Astrocyte (in vitro differentiated cells and primary cell): ENCODE data around the gene ARHGAP44. TPM values are rescaled to one million over a fixed set of nuclear protein-coding genes. Genes with fewer than 3 reads are reported as not detected.

ENCODE experiments used
- DNase-seq: peaks from one replicate; pipeline ENCODE4 v3.0.0-alpha.2; 2010; ENCODE audit warnings: low read depth
- FAIRE-seq: peaks from 2 replicates; lab custom pipeline; 2011; peaks lifted over from hg19 to GRCh38; lab: Jason Lieb, UNC
- H2AFZ ChIP-seq: 2 replicates; pipeline ENCODE4 v1.6.0; 2012; ENCODE audit warnings: low read depth, low read length, inconsistent platforms
- H3K27ac ChIP-seq: 2 replicates; pipeline ENCODE4 v1.5.1; 2011; ENCODE audit warnings: low read depth, low read length, inconsistent platforms
- H3K27me3 ChIP-seq: 2 replicates; pipeline ENCODE4 v1.6.0; 2011; ENCODE audit warnings: low read length, inconsistent platforms; ENCODE audit not compliant: insufficient read depth
- H3K36me3 ChIP-seq: 2 replicates; pipeline ENCODE4 v1.5.1; 2011; ENCODE audit warnings: low read length, inconsistent platforms; ENCODE audit not compliant: insufficient read depth
- H3K4me1 ChIP-seq: 2 replicates; pipeline ENCODE4 v1.5.1; 2011; ENCODE audit warnings: low read length, inconsistent platforms; ENCODE audit not compliant: insufficient read depth
- H3K4me2 ChIP-seq: 2 replicates; pipeline ENCODE4 v1.6.0; 2012; ENCODE audit warnings: low read length, inconsistent platforms
- H3K4me3 ChIP-seq: 2 replicates; pipeline ENCODE4 v1.5.1; 2011; ENCODE audit warnings: low read depth, mild to moderate bottlenecking, low read length, inconsistent platforms; ENCODE audit not compliant: insufficient read depth
- H3K79me2 ChIP-seq: 2 replicates; pipeline ENCODE4 v1.6.0; 2012; ENCODE audit warnings: mild to moderate bottlenecking, low read length, inconsistent platforms; ENCODE audit not compliant: insufficient read depth
- H3K9ac ChIP-seq: 2 replicates; pipeline ENCODE4 v1.6.0; 2012; ENCODE audit warnings: mild to moderate bottlenecking, low read length, inconsistent platforms
- H3K9me3 ChIP-seq: 2 replicates; pipeline ENCODE4 v1.5.1; 2012; ENCODE audit warnings: low read depth, mild to moderate bottlenecking, low read length, inconsistent platforms; ENCODE audit not compliant: insufficient read depth
- H4K20me1 ChIP-seq: 2 replicates; pipeline ENCODE4 v1.6.0; 2012; ENCODE audit warnings: low read length, inconsistent platforms; ENCODE audit not compliant: insufficient read depth
- H3K27ac Mint-ChIP-seq: one replicate; pipeline ENCODE4 v1.8.0; 2021; ENCODE audit warnings: mild to moderate bottlenecking, mixed read lengths; ENCODE audit not compliant: unreplicated experiment
- H3K27me3 Mint-ChIP-seq: one replicate; pipeline ENCODE4 v1.8.0; 2021; ENCODE audit warnings: low read depth, mixed read lengths; ENCODE audit not compliant: unreplicated experiment
- H3K36me3 Mint-ChIP-seq: one replicate; pipeline ENCODE4 v1.8.0; 2021; ENCODE audit warnings: low read depth, mixed read lengths; ENCODE audit not compliant: unreplicated experiment
- H3K4me1 Mint-ChIP-seq: one replicate; pipeline ENCODE4 v1.8.0; 2021; ENCODE audit warnings: low read depth, mixed read lengths; ENCODE audit not compliant: unreplicated experiment
- H3K4me3 Mint-ChIP-seq: one replicate; pipeline ENCODE4 v1.8.0; 2021; ENCODE audit warnings: mild to moderate bottlenecking, moderate library complexity, mixed read lengths; ENCODE audit not compliant: unreplicated experiment
- H3K9me3 Mint-ChIP-seq: one replicate; pipeline ENCODE4 v1.8.0; 2021; ENCODE audit warnings: mild to moderate bottlenecking, mixed read lengths; ENCODE audit not compliant: unreplicated experiment
- EZH2 ChIP-seq: IDR thresholded peaks from 2 replicates; pipeline ENCODE4 v1.6.1; 2012; ENCODE audit warnings: mild to moderate bottlenecking, low read length, inconsistent platforms; ENCODE audit not compliant: insufficient read depth
- total RNA-seq: library from RNA; stranded (reverse); gene quantifications from 2 replicates; pipeline ENCODE4 v1.2.1, GENCODE V29; 2021
- TF ChIP-seq, protein P1 (sequence below): IDR thresholded peaks from 2 replicates; pipeline ENCODE4 v1.5.1; 2011; ENCODE audit warnings: low read depth, mild to moderate bottlenecking, inconsistent platforms, low read length, moderate library complexity; ENCODE audit not compliant: insufficient read depth

Gene ARHGAP44
- total RNA-seq, 1 donor from 2014 or later: 3.0 TPM

DNA sequence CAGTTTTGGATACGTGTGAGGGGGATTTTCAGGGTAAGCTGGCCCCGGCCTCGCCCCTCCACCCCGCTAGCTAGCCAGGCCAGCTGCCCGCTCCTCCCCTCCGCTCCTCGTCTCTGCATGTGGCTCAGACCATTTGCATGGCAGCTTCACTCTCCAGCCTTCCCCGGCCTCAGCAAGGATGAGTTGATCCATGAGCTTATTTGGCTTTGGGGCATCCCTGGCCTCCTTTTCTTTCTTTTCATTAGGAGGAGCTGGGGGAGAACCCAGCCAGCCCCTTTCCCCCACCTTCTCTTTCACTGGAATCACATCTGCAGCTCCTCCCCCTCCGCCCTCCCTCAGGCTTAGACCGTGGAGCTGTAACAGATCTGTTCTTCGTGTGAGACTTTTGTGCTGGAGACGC, 197.8 kb downstream of the ARHGAP44 start:
- no peaks in the 10 kb centered on the region for H3K9me3 ChIP-seq
- H3K36me3 ChIP-seq: no peaks in the 10 kb centered on the region
- no peaks in the 10 kb centered on the region for H3K27me3 ChIP-seq
- Mint-ChIP-seq H3K4me1 (peaks cover 2% of the 10 kb centered on the region), H3K4me3 (no peak overlapping the region), H3K36me3 (no peaks in the 10 kb centered on the region), H3K9me3 (no peaks in the 10 kb centered on the region), H3K27me3 (no peaks in the 10 kb centered on the region), H3K27ac (no peak overlapping the region)
- H3K79me2 ChIP-seq: no peaks in the 10 kb centered on the region
- TF ChIP-seq, protein P1, sequence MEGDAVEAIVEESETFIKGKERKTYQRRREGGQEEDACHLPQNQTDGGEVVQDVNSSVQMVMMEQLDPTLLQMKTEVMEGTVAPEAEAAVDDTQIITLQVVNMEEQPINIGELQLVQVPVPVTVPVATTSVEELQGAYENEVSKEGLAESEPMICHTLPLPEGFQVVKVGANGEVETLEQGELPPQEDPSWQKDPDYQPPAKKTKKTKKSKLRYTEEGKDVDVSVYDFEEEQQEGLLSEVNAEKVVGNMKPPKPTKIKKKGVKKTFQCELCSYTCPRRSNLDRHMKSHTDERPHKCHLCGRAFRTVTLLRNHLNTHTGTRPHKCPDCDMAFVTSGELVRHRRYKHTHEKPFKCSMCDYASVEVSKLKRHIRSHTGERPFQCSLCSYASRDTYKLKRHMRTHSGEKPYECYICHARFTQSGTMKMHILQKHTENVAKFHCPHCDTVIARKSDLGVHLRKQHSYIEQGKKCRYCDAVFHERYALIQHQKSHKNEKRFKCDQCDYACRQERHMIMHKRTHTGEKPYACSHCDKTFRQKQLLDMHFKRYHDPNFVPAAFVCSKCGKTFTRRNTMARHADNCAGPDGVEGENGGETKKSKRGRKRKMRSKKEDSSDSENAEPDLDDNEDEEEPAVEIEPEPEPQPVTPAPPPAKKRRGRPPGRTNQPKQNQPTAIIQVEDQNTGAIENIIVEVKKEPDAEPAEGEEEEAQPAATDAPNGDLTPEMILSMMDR: no peak
- TF ChIP-seq EZH2: no peak
- FAIRE-seq: no peak
- DNase-seq: no peak
- H3K4me2 ChIP-seq: peak overlapping the region; percentile 39
- no peak overlapping the region for H3K9ac ChIP-seq
- H3K4me3 ChIP-seq: no peak overlapping the region
- no peak overlapping the region for H3K27ac ChIP-seq
- no peak overlapping the region for H2AFZ ChIP-seq
- peaks cover 17% of the 10 kb centered on the region for H3K4me1 ChIP-seq
- H4K20me1 ChIP-seq: peaks cover 8% of the 10 kb centered on the region

DNA sequence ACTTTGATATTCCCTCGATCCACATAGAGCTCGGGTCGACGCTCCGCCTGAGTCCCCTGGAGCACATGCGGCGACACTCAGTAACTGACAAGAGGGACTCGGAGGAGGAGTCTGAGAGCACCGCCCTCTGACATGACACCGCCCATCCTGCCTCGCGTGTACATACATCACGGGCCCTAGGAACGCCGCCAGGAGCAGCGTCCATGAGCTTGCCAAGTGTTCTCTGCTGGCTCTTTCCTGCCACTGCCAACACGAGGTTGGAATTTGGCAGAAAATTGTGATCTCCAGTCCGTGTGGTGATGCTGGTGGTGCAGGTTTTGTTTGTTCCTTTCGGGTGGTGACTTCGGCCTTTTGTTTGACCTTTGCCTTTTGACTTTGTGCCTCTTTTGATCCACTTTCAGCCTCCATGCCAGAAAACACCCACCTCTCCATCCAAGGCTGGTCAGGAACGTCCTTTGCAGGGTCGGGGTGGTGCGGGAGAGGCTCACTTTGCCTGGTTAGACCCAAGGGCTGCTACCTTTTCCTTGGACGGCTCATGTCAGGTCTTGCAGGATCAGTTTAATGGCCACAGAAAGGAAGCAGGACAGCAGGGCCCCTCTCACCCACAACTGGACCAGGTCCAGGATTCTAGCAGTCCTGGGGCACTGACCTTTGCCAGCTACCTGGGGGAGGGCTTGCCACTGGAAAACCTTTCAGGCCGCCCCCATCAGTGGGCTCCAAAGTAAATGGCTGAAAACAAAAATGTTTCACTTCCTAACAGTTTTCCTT, 200.9 kb downstream of the ARHGAP44 start:
- H3K4me3 Mint-ChIP-seq: no peak overlapping the region
- FAIRE-seq (no peak), DNase-seq (no peak)
- no peak for TF ChIP-seq EZH2
- TF ChIP-seq, protein P1: no peak
- H3K79me2 ChIP-seq: no peaks in the 10 kb centered on the region
- no peak overlapping the region for H2AFZ ChIP-seq
- peaks cover 8% of the 10 kb centered on the region for H4K20me1 ChIP-seq
- H3K27ac ChIP-seq: no peak overlapping the region
- peaks cover 19% of the 10 kb centered on the region for H3K36me3 ChIP-seq
- no peak overlapping the region for H3K9ac ChIP-seq
- no peaks in the 10 kb centered on the region for H3K4me1 Mint-ChIP-seq
- no peak overlapping the region for H3K27ac Mint-ChIP-seq
- H3K4me2 ChIP-seq: no peak overlapping the region
- peaks cover 3% of the 10 kb centered on the region for H3K4me1 ChIP-seq
- no peaks in the 10 kb centered on the region for H3K9me3 Mint-ChIP-seq
- H3K9me3 ChIP-seq: no peaks in the 10 kb centered on the region
- H3K27me3 ChIP-seq: no peaks in the 10 kb centered on the region
- H3K27me3 Mint-ChIP-seq: no peaks in the 10 kb centered on the region
- H3K36me3 Mint-ChIP-seq: no peaks in the 10 kb centered on the region
- no peak overlapping the region for H3K4me3 ChIP-seq

DNA sequence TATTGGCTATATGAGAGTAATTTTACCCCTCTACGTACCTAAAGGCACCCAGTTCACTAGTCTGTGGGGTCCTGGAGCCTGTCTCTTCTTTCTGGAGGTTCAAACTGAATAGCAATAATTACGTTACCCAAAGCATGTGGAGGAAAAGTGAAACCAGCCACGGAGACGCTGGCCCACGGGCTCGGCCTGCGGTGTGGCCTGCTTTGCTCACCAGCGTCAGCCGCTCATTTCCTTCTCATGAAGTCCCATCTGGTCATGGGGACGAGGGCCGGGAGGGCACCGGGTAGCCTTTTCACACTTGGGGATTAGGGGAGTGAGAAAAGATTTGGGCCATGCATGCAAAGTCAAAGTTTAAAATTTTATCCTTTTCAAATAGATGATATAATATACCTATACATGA, 201.6 kb downstream of the ARHGAP44 start:
- TF ChIP-seq, protein P1: no peak
- no peak for TF ChIP-seq EZH2
- Histone ChIP-seq H3K4me2 (no peak overlapping the region), H3K9ac (no peak overlapping the region), H2AFZ (no peak overlapping the region), H3K4me1 (no peaks in the 10 kb centered on the region), H3K27me3 (no peaks in the 10 kb centered on the region), H3K36me3 (peaks cover 23% of the 10 kb centered on the region), H4K20me1 (peaks cover 8% of the 10 kb centered on the region), H3K4me3 (no peak overlapping the region), H3K9me3 (no peaks in the 10 kb centered on the region), H3K79me2 (no peaks in the 10 kb centered on the region), H3K27ac (no peak overlapping the region)
- Mint-ChIP-seq H3K9me3 (no peaks in the 10 kb centered on the region), H3K4me1 (no peaks in the 10 kb centered on the region), H3K27ac (no peak overlapping the region), H3K4me3 (no peak overlapping the region), H3K27me3 (no peaks in the 10 kb centered on the region), H3K36me3 (no peaks in the 10 kb centered on the region)
- DNase-seq (no peak), FAIRE-seq (no peak)
